GM12891 (cell line): ENCODE results near the gene USP48.

Experiments
- PAX5 ChIP-seq: IDR thresholded peaks from 2 replicates; pipeline ENCODE4 v1.6.1; 2011; ENCODE audit warnings: low read length, moderate library complexity, mild to moderate bottlenecking; ENCODE audit not compliant: insufficient read depth, severe bottlenecking
- POLR2A ChIP-seq: IDR thresholded peaks from 2 replicates; pipeline ENCODE4 v1.6.1; 2011; ENCODE audit warnings: low read depth, low read length, control low read depth
- POLR2AphosphoS5 ChIP-seq: IDR thresholded peaks from 2 replicates; pipeline ENCODE4 v1.6.1; 2011; ENCODE audit warnings: low read depth, low read length, control low read depth

GRCh38 chr1:21650400-21650799 lies 132.5 kb downstream of the USP48 start:
- TF ChIP-seq POLR2A (no peak), PAX5 (no peak), POLR2AphosphoS5 (no peak)
